Hematopoietic multipotent progenitor cell treated with erythropoietin and hydrocortisone succinate and interleukin-3 and kit ligand, for 4 days (in vitro differentiated cells): Measurements from ENCODE around the gene SPHKAP.
A peak's percentile ranks its signal among the peaks of the same experiment; 100 is the strongest.
"Not testable (repeated sequence)": the region's sequence is repeated elsewhere in the genome, so short reads cannot be mapped to it uniquely, and the experiment has no call there.

Experiments used
- DNase-seq: peaks from one replicate; pipeline ENCODE4 v3.0.0-alpha.2; 2015

Gene SPHKAP

GRCh38 chr2:228181098-228182019, at the start of gene SPHKAP:
SPHKAP (minus strand) TSS chr2:228181687; CDS start chr2:228181598, 89 bp downstream.
- no peak for DNase-seq

DNA sequence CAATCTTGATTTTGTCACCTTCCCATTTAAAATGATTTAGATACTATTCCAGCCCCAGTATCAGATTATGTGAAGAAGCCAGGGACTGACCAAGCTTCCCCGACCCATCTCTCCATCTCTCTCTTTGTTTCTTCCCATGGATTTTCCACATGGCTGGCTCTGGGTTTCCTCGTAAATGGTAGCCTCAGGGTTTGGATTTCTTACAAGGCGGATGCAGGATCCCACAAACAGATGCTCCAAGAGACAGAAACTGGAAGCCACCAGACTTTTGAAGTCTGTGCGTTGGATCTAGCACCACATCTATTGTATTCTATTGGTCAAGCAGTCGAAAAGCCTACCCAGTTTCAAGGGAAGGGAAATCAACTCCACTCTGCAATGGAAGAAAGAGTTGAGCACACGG, 46.0 kb upstream of the SPHKAP start:
- no peak for DNase-seq

DNA sequence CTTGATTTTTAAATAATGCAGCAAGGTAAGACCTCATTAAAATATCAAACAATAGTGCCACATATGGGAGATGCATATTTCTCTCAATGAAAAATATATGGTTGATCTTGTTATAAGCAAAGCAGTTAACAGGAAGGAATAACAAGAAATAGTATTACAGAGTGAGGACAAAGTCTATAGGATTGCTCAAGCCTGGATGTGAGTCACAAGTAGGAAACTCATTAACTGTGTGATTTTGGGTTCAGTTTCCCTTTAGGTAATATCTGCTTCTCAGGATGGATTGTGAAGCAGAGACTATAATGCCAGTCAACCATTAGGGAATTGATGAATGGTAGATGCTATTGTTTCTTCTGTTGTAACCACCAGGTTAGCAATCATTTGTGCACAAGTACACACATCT, 42.9 kb upstream of the SPHKAP start:
- no peak for DNase-seq

- DNase-seq = not testable (repeated sequence)
Observed at GRCh38 chr2:228218593-228218992, 37.1 kb upstream of the SPHKAP start.

DNA sequence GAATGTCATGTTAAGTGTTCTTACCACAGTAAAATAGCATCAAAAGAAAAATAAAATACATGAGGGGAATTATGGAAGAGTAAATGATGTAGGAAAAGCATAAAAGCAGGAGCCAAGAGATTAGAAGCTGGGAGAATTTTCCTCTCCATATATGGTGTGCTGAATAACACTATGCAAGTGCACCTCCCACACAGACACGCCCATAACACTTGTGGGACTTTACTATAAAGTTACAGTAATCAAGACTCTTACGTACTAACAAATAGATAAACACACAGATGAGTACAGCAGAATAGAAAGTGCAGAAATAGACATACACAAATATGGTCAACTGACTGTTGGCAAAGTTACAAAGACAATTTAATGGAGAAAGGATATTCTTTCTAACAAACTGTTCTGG, 16.0 kb upstream of the SPHKAP start:
- no peak for DNase-seq

- DNase-seq = peak; percentile 2
Observed at GRCh38 chr2:228180181-228181097, 1.0 kb downstream of the SPHKAP start.

DNA sequence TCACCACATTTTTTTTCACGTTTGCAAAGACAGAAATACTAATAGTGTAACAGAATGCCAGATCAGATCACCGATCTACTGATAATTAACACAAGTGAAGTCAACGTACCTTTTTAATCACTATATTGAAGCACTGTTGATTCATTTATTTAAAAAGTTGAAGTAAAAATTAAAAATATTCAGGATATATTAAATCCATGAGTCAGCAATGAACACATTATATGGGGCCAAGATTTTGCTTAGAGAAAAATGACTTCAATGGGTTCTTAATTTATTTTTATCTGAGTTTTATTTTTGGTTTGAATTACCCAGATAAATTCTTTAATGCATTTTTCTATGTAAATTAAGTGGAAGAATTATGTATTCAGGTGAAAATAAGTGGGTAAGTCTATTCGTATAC, 14.2 kb downstream of the SPHKAP start:
- no peak for DNase-seq

DNA sequence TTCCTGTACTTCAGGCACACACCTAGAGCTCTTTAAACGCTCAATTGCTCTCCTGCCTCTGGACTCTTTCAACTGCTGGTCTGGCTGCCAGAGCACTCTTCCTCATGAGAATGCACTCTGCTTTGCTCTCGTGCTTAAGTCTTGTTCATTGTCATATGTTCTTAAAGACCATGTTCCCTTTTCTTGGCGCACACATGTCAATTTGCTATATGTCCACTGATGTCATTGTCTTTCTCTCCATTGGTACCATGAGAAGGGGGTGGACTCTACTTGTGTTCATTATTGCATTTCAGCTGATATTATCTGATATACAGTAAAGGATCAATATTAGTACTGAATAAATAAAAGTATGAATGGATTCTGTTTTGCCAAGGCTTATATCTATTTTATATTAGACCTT, 16.8 kb downstream of the SPHKAP start:
- DNase-seq = no peak

GRCh38 chr2:228157841-228158240, 23.6 kb downstream of the SPHKAP start:
- DNase-seq = no peak

DNA sequence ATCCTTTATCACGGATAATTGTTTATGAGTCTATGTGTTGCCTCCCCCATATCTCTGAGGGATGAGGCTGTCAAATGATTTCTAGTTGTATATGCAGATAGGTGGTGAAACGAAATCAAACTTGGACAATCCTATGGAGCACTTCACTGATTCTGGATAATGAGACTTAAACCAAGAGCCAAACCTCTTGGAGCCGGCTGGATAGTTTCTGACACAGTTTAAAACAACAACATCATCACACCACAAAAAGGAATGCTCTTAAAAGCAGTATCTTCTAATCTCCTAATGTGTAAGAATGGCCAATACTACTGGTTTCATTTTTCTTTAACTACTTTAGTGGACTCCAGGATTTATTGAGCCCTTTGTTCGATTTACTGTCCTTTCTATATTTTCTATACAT, 36.5 kb downstream of the SPHKAP start:
- DNase-seq = no peak

- no peak for DNase-seq
Observed at GRCh38 chr2:228140934-228141528, 40.5 kb downstream of the SPHKAP start.

DNA sequence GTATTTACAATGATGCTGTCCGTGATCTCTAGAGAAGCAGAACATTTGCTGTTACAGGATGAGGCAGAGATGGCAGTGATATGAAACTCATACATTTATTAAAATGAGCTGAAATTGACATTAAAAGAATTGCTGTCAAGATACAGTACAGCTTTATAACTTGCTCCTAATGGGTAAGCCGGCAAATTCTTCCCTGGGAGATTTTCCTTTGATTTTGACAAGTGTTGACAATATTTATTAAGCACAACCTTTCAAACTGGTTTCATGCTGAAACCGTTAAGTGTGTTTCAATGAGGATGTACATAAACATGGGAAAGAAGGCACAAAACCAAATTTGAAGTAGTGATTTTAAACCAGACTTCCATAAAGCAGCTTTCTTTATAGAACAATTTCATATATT, 45.5 kb downstream of the SPHKAP start:
- no peak for DNase-seq

GRCh38 chr2:228135300-228135699, 46.2 kb downstream of the SPHKAP start:
- DNase-seq = no peak

- no peak for DNase-seq
Observed at GRCh38 chr2:228131833-228132232, 49.7 kb downstream of the SPHKAP start.

DNA sequence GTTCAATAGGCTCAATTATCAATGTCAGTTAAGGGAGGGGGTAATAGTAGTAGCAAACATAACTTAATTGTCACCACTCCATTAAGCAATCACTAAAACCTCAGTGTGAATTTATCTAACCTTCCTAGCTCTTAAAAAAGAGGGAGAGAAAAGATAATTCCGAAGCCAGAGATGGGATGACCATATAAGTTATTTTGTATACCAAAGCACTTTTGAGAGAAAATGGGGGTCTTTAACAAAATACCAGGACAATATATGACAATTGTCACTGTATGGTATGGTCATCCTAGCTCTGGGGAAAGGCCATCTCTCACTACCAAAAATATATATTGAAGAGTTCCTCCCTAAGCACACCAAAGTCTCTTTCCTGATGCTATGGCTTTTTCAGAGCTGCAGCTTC, 55.1 kb downstream of the SPHKAP start:
- no peak for DNase-seq

DNA sequence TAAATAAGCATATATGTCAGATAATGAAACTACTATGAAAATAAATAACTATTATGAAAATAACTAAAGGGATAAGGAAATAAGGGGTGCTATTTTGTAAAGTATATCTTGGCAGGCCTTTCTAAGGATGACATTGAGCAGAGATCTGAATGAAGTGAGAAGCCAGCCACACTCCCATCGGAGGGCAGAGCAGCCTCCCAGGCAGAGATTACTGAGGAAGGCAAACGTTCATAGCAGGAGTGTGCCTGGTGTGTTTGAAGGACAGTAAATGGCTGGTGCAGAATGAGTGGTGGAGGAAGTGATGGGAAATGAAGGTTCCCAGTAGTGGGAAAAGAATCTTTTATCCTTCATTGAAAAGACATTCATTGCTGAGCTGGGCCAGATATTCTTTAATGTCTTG, 62.5 kb downstream of the SPHKAP start:
- no peak for DNase-seq

DNA sequence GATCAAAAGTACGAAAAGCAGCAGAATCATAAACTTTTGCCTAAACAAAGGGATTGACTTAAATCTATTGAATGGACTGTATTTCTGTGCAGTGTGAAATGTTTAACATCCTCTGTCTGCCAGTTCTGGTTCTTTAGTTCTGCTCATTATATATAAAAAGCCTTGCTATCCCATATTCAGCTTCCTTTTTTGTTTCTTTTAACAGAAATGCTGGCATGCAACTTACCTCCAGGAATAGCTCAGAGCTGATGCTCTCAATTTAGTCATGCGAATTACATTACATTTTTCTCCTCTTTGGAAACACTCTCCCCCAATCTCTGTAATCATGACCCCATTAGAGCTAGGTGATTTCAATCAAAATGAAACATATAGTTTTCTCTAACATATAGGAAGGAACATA, 73.6 kb downstream of the SPHKAP start:
- DNase-seq = no peak

GRCh38 chr2:228105526-228106250, 75.8 kb downstream of the SPHKAP start:
- no peak for DNase-seq

DNA sequence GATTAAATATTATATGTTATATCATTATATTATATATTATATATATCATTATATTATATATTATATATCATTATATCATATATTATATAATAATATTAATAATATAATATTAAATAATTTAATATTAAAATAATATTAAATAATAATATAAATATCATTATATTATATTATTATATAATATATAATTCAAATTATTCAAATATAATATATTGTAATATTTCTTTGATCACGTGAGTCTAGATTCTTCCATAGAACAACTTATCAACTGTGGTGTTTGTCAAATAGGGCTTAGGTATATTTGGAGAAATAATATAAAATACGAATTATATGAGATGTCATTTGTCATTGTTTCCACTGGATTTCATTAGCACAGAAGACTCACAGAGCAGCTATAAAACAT, 77.3 kb downstream of the SPHKAP start:
- DNase-seq = no peak

- DNase-seq = no peak
Observed at GRCh38 chr2:228103379-228103778, 78.1 kb downstream of the SPHKAP start.

- no peak for DNase-seq
Observed at GRCh38 chr2:228102949-228103348, 78.5 kb downstream of the SPHKAP start.

DNA sequence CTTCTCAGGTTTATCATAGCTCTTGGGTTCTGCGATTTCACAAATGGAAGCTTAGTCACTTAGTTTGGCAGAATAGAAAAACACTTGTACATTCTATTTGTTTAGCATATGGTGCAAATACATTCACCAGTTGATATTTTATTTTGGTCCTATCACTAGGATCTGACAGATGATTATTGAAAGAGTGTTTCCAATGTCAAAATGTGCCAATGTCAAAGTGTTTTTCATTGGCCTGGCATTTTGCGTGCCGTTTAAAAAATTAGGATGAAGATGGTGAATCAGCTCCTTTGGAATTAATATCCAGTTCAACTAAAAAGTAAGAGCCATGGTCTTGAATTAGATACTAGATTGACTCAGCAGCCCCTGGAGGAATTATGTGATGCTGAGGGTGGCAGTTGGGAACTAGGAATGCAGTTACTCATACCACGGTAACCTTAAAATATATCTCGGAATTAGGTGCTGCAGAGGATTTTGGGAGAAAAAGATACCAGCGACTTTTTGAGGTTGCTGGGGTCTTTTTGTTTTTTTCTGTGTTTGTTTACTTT, 87.0 kb downstream of the SPHKAP start:
- no peak for DNase-seq
